ENCODE data around the gene LTA.

Gene LTA

DNA sequence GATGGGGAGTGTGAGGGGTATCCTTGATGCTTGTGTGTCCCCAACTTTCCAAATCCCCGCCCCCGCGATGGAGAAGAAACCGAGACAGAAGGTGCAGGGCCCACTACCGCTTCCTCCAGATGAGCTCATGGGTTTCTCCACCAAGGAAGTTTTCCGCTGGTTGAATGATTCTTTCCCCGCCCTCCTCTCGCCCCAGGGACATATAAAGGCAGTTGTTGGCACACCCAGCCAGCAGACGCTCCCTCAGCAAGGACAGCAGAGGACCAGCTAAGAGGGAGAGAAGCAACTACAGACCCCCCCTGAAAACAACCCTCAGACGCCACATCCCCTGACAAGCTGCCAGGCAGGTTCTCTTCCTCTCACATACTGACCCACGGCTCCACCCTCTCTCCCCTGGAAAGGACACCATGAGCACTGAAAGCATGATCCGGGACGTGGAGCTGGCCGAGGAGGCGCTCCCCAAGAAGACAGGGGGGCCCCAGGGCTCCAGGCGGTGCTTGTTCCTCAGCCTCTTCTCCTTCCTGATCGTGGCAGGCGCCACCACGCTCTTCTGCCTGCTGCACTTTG, 3.3 kb downstream of the LTA start, which contains the start of gene TNF:
Gene TNF, plus strand, starts transcription at position 231 of the 567 bp plus-strand sequence. Its CDS starts 177 bp downstream, at position 408.
- Mint-ChIP-seq H3K4me3 (peak within 1 kb of the TSS; percentile 86 to 97), H3K9me3 (no peaks in the 10 kb centered on the region), H3K27me3 (no peaks in the 10 kb centered on the region), H3K27ac (peak within 1 kb of the TSS; percentile 47 to 82), H3K4me1 (peaks cover 91% of the 10 kb centered on the region)
- ATAC-seq (peak; percentile 11), DNase-seq (peak; percentile 57 to 74)

DNA sequence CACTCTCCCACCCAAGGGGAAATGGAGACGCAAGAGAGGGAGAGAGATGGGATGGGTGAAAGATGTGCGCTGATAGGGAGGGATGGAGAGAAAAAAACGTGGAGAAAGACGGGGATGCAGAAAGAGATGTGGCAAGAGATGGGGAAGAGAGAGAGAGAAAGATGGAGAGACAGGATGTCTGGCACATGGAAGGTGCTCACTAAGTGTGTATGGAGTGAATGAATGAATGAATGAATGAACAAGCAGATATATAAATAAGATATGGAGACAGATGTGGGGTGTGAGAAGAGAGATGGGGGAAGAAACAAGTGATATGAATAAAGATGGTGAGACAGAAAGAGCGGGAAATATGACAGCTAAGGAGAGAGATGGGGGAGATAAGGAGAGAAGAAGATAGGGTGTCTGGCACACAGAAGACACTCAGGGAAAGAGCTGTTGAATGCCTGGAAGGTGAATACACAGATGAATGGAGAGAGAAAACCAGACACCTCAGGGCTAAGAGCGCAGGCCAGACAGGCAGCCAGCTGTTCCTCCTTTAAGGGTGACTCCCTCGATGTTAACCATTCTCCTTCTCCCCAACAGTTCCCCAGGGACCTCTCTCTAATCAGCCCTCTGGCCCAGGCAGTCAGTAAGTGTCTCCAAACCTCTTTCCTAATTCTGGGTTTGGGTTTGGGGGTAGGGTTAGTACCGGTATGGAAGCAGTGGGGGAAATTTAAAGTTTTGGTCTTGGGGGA, 4.0 kb downstream of the LTA start:
- H3K4me3 Mint-ChIP-seq: peak overlapping the region; percentile 86 to 97
- peak overlapping the region; percentile 47 to 60 for H3K27ac Mint-ChIP-seq
- ATAC-seq: no peak
- peaks cover 88% of the 10 kb centered on the region for H3K4me1 Mint-ChIP-seq
- H3K27me3 Mint-ChIP-seq: no peaks in the 10 kb centered on the region
- no peaks in the 10 kb centered on the region for H3K9me3 Mint-ChIP-seq
- DNase-seq: no peak

DNA sequence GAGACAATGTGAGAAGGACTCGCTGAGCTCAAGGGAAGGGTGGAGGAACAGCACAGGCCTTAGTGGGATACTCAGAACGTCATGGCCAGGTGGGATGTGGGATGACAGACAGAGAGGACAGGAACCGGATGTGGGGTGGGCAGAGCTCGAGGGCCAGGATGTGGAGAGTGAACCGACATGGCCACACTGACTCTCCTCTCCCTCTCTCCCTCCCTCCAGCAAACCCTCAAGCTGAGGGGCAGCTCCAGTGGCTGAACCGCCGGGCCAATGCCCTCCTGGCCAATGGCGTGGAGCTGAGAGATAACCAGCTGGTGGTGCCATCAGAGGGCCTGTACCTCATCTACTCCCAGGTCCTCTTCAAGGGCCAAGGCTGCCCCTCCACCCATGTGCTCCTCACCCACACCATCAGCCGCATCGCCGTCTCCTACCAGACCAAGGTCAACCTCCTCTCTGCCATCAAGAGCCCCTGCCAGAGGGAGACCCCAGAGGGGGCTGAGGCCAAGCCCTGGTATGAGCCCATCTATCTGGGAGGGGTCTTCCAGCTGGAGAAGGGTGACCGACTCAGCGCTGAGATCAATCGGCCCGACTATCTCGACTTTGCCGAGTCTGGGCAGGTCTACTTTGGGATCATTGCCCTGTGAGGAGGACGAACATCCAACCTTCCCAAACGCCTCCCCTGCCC, 4.9 kb downstream of the LTA start:
- ATAC-seq: no peak
- DNase-seq: peak in 1 of 2 donors; percentile 48
- Mint-ChIP-seq H3K9me3 (no peaks in the 10 kb centered on the region), H3K27me3 (no peaks in the 10 kb centered on the region), H3K4me1 (peaks cover 79% of the 10 kb centered on the region), H3K27ac (peak overlapping the region in 1 of 2 donors; percentile 28), H3K4me3 (peak overlapping the region; percentile 86 to 97)

- peak overlapping the region; percentile 86 to 97 for H3K4me3 Mint-ChIP-seq
- H3K4me1 Mint-ChIP-seq: peaks cover 84% of the 10 kb centered on the region
- ATAC-seq (no peak), DNase-seq (no peak)
- no peak overlapping the region for H3K27ac Mint-ChIP-seq
- H3K27me3 Mint-ChIP-seq: no peaks in the 10 kb centered on the region
- H3K9me3 Mint-ChIP-seq: no peaks in the 10 kb centered on the region
These were observed 5.5 kb downstream of the LTA start for GRCh38 chr6:31577579-31577966.

- Mint-ChIP-seq H3K9me3 (no peaks in the 10 kb centered on the region), H3K27ac (peak overlapping the region in 1 of 2 donors; percentile 84), H3K4me1 (peaks cover 82% of the 10 kb centered on the region), H3K4me3 (peak overlapping the region; percentile 66 to 93), H3K27me3 (no peaks in the 10 kb centered on the region)
- DNase-seq: no peak
- ATAC-seq: no peak
These were observed 6.4 kb downstream of the LTA start for GRCh38 chr6:31578184-31579118.

DNA sequence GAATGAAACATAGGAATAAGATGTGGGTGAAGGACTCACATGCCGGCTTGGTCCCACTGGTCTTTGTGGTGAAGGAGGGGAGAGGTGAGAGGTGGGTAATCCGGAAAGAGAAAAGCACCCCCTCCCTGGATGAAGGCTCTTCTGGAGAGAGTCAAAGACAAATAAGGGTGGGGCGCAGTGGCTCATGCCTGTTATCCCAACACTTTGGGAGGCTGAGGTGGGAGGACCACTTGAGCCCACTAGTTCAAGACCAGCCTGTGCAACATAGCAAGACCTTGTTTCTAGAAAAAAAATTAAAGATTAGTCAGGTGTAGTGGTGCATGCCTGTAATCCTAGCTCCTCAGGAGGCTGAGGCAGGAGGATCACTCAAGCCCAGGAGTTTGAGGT, 7.0 kb downstream of the LTA start:
- peaks cover 76% of the 10 kb centered on the region for H3K4me1 Mint-ChIP-seq
- peak overlapping the region in 1 of 2 donors; percentile 84 for H3K27ac Mint-ChIP-seq
- no peak for ATAC-seq
- H3K4me3 Mint-ChIP-seq: peak overlapping the region; percentile 66 to 93
- H3K9me3 Mint-ChIP-seq: no peaks in the 10 kb centered on the region
- no peaks in the 10 kb centered on the region for H3K27me3 Mint-ChIP-seq
- no peak for DNase-seq

- peak overlapping the region; percentile 93 for H3K27ac Mint-ChIP-seq
- ATAC-seq: peak; percentile 9
- peaks cover 69% of the 10 kb centered on the region for H3K4me1 Mint-ChIP-seq
- peak in 1 of 2 donors; percentile 29 for DNase-seq
- peak overlapping the region; percentile 91 to 93 for H3K4me3 Mint-ChIP-seq
- no peaks in the 10 kb centered on the region for H3K9me3 Mint-ChIP-seq
- no peaks in the 10 kb centered on the region for H3K27me3 Mint-ChIP-seq
These were observed 7.7 kb downstream of the LTA start for GRCh38 chr6:31579546-31580437.

- no peaks in the 10 kb centered on the region for H3K27me3 Mint-ChIP-seq
- H3K9me3 Mint-ChIP-seq: no peaks in the 10 kb centered on the region
- H3K4me3 Mint-ChIP-seq: peak overlapping the region; percentile 91 to 93
- peaks cover 66% of the 10 kb centered on the region for H3K4me1 Mint-ChIP-seq
- DNase-seq (no peak), ATAC-seq (peak; percentile 5)
- H3K27ac Mint-ChIP-seq: peak overlapping the region; percentile 93
These were observed 8.3 kb downstream of the LTA start for GRCh38 chr6:31580438-31580740.

GRCh38 chr6:31580807-31581433, 8.8 kb downstream of the LTA start:
- Mint-ChIP-seq H3K4me1 (peaks cover 66% of the 10 kb centered on the region), H3K4me3 (peak overlapping the region; percentile 91 to 93), H3K27ac (peak overlapping the region; percentile 93 to 96), H3K27me3 (no peaks in the 10 kb centered on the region), H3K9me3 (no peaks in the 10 kb centered on the region)
- DNase-seq (peak; percentile 90 to 92), ATAC-seq (peak; percentile 87)

DNA sequence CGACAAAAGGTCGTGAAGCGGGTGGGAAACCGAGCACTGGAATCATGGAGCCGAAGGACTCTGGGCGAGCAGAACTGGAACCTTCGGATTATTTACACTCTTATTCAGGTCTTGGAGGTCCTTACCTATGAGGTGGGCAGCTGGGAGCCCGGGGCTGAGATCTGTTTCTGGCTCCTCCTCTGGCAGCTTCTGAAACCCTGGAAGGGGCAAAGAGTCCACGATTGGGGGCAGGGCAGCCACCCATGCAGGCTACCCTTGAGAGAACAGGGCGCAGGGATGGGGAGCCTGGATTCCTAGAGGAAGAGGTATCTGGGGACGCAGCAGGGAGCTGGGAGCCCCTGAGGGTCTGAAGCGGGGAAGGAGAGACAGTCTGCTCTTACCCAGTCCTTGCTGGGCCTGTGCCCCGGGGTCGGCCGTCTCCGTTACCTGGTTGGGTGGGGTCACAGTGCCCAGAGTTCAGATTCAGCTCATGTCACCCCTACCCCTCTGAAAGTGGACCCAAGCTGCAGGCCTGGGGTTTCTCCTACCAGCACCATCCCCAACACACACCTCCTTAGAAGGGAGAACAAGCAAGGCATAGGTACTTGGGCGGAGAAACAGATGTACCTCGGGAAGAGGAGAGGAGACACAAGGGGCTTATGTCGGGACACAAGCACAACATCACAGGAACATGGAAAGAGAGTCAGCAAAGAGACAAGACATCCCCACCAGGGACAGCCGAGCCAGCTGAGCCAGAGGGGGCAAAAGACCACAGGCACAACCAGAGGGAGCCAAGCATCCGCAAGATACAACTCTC, 9.5 kb downstream of the LTA start:
- Mint-ChIP-seq H3K9me3 (no peaks in the 10 kb centered on the region), H3K4me3 (peak overlapping the region; percentile 91 to 93), H3K27me3 (no peaks in the 10 kb centered on the region), H3K4me1 (peaks cover 66% of the 10 kb centered on the region), H3K27ac (peak overlapping the region; percentile 93 to 96)
- no peak for DNase-seq
- ATAC-seq: no peak

- DNase-seq (no peak), ATAC-seq (peak; percentile 16)
- Mint-ChIP-seq H3K27ac (peak within 1 kb of the TSS; percentile 93 to 96), H3K9me3 (no peaks in the 10 kb centered on the region), H3K4me1 (peaks cover 66% of the 10 kb centered on the region), H3K27me3 (no peaks in the 10 kb centered on the region), H3K4me3 (peak within 1 kb of the TSS; percentile 91 to 93)
These were observed 10.1 kb downstream of the LTA start, which contains the start of gene LTB for GRCh38 chr6:31582230-31582643. Gene LTB, minus strand, starts transcription at chr6:31582424. Its CDS starts 7 bp downstream, at chr6:31582417.

DNA sequence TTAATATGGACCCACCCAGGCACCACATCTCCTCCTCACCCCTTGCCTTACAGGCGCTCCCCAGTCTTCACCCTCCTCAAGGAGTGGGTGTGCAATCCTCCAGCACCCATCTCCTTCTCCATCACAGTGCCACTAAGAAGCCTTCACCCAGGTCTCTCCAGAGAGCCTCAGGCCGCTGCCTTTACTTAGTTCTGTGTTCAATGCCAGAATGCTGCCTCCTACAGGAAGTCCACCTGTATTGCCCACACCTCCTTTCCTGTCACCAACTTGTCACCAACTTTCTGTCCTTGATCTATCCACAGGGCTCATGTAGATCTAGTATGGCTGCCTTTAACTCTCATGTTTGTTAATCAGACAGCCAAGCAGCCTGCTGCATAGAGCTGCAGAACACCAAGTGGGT, 13.4 kb downstream of the LTA start:
- H3K9me3 Mint-ChIP-seq: no peaks in the 10 kb centered on the region
- ATAC-seq: peak; percentile 39
- H3K27me3 Mint-ChIP-seq: no peaks in the 10 kb centered on the region
- H3K4me1 Mint-ChIP-seq: peaks cover 65% of the 10 kb centered on the region
- H3K27ac Mint-ChIP-seq: peak overlapping the region; percentile 51 to 92
- peak overlapping the region; percentile 82 to 88 for H3K4me3 Mint-ChIP-seq
- peak; percentile 54 to 62 for DNase-seq

DNA sequence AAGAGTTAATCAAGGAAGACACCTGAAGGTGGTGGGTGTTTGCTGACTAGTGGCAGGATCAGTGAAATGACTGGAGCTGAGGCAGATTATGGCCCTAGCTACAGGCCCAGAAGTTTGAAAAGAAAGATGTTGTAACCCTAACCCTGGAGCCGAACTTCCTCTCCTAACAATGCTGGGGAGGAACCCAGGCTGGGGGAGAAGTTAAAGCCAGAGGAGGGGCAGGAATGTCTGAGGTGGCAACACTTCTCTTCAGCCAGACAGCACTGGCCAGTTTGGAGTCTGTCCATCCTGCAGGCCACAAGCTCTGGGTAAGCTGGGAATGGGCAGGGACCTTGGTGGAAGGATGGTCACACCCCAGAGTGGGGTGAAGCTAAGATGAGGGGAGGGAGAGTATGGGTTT, 13.9 kb downstream of the LTA start, which contains the start of gene LST1:
Gene LST1, plus strand, starts transcription at position 270 of the 400 bp plus-strand sequence. CDS start 1,023 bp downstream, outside the sequence.
- Mint-ChIP-seq H3K4me1 (peaks cover 63% of the 10 kb centered on the region), H3K9me3 (no peaks in the 10 kb centered on the region), H3K4me3 (peak within 1 kb of the TSS; percentile 82 to 88), H3K27ac (peak within 1 kb of the TSS; percentile 89 to 92), H3K27me3 (no peaks in the 10 kb centered on the region)
- ATAC-seq (no peak), DNase-seq (no peak)

All from stimulated activated naive CD8-positive, alpha-beta T cell treated with anti-CD3 and anti-CD28 coated beads, Interleukin-15, amount 100 ng/mL, for 72 hours (primary cell).